GM18951 (cell line): ENCODE data around the gene KYNU.

ENCODE experiments used
- POLR2A ChIP-seq: IDR thresholded peaks from 4 replicates; pipeline ENCODE4 v1.6.1; 2011; ENCODE audit warnings: mild to moderate bottlenecking; ENCODE audit not compliant: insufficient read length, insufficient read depth; ENCODE audit errors: extremely low read depth
- in situ Hi-C: fragments of 300-500 bp; cut with MboI; formaldehyde crosslinking; loops from one replicate; pipeline ENCODE4 v1.12.0; 2022; ENCODE audit warnings: low sequenced_read_pairs, mixed read lengths, inconsistent platforms; ENCODE audit not compliant: unreplicated experiment

KYNU gene

DNA sequence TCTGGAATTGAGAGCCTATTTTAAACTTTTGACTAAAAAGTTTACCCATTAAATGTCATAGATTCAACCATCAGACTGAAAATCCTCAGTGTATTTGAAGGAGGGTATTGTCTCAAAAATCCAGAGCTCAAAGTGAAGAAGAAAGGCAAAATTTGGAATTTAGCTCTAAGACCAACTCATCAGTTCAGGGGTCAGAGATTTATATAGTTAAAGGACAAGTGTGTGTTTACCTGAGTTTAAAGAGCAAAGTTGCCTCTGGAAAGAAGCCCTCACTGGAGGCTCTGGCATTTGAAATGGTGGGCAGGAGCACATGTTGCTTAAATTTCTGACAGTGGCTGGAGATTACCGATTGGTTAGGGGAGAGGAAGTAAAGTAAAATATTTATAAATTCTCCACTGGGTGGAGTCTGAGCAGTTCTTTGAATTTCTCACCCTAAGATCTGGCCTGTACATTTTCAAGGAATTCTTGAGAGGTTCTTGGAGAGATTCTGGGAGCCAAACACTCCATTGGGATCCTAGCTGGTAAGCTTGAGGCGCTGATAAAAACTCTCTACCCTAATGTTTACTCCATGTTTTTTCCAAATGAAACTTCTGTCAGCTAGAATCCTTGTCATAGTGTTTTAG is at the start of gene KYNU:
Gene KYNU (plus strand): TSS at position 449 of the 623 bp plus-strand sequence. CDS start 7,704 bp downstream, outside the sequence.
- in situ Hi-C loops = no loop called here

DNA sequence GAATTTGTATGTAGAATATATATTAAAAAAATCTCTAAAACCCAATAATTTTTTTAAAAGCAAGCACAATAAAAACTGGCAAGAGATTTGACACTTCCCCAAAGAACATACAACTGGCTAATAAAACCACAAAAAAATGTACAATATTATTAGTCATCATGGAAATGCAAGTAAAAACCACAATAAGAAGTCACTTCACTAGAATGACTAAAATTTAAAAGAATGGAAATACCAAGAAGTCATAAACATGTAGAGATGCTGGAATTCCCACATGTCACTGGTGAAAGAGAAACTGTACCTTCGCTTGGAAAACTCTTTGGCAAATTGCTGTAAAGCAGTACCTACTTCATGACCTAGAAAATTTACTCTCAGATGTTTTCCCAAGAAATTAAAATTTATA is 43.4 kb upstream of the KYNU start:
- TF ChIP-seq POLR2A = no peak
- in situ Hi-C loops = no loop called here

More for the DNA sequence above, at the start of gene KYNU:
- peak; percentile 36 for TF ChIP-seq POLR2A

DNA sequence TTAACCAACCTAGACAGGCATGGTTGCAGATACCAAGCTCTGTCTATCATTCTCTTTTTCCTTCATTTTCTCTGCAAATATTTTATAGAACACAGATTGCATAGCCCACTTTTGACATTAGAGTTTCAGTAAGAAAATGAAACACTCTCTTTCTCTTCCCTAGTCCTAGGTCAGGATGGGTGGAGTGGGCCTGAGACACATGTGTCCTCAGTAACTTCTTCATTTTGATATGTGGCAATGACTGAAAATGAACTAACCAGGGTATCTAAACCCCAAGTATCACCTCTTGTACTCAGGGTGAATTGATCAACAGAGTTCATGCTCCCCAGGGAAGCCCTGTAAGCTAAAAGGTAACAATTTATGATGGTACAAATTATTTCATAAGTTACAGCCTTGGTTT is 37.0 kb upstream of the KYNU start:
- no peak for TF ChIP-seq POLR2A
- in situ Hi-C loops = no loop called here

DNA sequence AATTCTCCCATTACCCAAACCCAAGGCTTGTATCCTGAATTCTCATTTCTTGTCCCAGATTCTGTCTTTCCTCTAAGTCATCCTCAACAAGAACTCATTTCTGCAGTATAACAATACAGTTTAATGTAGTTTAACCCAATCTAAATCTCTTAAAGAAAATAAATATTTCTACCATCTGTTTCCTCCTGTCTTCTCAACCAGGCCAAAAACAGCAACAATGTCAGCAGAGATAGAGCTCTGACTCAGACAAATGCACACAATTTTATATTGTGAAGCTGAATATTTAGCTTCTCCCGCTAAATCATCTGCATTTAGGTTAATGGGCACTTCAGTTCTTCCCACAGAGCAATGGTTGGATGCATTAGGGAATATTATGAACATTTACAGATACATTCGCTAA is 35.7 kb upstream of the KYNU start:
- in situ Hi-C loops = no loop called here
- no peak for TF ChIP-seq POLR2A

DNA sequence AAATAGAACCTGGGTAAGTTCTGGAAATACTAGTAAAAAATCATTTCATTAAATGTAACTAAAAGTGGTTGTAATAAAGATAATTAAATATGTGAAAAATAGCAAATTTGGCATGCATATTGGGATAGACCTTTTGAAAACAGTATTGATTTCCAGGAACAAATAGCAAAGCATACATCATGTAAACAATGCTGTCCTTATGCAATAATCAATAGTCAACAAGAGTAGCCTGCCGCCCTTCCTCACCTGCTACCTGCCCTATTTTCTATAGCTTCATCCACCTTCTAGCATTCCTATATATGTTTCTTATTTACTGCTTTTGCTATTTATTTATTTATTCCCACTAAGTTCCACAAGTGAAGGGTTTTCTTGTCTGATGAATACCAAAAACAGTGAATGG is 35.1 kb upstream of the KYNU start:
- in situ Hi-C loops = no loop called here
- no peak for TF ChIP-seq POLR2A

DNA sequence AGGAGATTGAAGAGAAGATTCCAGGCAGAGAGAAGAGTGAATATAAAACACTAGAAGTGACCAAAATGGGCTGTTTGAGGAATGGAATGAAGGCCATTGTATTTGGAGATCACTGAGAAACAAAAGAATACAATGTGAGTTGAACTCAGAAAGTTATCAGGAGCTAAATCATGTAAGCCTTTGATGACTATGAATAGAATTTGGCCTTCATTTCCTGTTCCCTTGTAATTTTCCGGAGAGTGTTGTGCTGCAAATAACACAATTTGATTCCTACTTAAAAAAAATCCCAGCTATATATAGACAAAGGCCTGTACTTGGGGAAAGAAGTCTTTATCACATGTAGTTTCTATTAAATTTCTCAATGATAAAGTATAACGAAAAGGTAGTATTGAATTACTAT is 33.7 kb upstream of the KYNU start:
- TF ChIP-seq POLR2A = no peak
- in situ Hi-C loops = no loop called here

DNA sequence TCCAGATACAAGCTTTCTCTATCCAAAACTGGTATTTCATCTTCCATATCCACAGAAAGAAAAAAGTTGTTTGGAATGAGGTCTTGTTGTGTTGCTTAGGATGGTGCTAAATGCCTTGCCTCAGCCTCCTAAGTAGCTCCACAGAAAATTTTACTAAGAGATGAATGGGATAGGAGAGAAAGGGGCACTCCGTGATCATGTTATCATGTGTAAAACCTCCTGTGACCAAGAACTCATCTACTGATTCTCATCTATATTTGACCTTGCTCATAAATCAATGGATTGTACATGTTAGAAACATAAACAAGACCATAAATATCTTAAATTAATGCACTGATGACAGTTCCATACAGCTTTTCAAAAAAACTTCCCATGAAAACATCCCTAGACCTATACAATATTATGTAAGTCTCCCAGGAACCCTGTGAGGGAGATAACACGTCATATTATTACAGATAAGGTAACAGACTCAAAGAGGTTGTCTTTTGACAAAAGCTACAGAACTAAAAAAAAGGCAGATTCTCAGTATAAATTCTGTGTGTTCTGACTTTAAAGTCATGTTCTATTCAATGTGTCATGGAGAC is 29.3 kb upstream of the KYNU start:
- in situ Hi-C loops = no loop called here
- no peak for TF ChIP-seq POLR2A

DNA sequence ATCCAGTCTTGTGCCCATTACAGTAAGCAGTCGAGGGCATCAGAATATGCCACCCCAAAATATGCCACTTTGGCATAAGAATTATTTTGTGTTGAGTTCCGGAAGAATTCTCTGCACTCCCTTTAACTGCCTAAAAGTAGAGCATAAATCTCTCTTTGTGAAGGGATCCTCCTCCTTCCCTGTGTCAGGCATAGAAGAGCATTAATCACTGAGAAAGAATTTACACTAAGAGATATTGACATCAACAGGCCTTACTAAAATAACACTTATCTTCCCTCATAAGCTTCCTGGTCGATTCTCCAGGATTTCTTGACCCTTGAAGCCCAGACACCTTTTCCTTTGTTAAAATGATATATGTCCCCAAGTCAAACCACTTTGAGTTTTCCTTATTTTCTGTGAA is 27.6 kb upstream of the KYNU start:
- in situ Hi-C loops = no loop called here
- TF ChIP-seq POLR2A = no peak

DNA sequence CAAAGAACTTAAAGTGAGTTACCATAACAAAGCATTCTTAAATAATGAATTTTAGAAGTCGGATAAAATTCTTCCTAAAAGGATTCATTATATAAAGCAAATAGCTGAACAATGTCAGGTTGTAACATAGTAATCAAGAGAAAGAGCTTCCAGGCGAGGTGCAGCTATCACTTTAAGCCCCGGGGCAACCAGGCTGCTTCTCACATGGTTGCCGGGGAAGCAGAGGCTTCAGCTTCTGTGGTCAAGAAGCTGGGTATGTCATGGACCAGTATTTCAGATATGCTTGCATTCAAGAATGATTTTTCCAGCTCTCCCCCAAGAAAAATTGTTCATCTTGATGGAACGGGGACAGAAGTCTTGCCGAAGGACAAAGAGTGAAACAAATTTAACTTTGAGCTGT is 23.6 kb upstream of the KYNU start:
- in situ Hi-C loops = no loop called here

DNA sequence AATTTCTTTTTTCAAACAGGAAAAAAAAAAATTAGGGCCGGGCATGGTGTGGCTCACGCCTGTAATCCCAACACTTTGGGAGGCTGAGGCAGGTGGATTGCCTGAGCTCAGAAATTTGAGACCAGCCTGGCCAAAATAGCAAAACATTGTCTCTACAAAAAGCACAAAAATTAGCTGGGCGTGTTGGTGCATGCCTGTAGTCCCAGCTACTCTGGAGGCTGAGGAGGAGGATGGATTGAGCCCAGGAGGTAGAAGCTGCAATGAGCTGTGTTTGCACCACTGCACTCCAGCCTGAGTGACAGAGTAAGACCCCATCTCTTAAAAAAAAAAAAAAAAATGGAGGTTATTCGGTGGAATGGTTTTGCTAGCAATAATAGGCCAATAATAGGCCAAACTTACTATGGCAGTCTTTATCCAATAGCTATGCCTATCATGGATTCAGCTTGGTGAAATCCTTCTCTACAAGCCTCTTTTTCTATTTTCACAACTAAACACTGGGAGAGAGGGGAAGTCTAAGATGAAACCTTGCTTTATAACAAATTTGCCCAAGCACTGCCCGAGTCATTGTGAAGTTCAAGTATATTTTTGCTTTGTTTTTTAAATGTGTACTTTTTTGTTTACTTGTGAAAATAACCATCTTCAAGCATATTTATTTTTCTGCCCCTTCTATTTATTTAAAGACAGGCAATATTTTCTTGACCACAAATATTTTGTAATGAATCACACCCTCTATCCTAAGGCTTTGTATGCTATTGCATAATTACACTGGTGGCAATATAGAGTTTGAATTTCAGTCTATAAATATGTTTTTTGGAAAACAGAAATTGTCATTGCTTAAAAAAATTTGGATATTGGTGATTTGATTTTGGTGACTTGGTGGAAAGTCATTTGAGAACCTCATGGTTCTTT is 20.0 kb upstream of the KYNU start:
- no peak for TF ChIP-seq POLR2A
- in situ Hi-C loops = no loop called here

More for the DNA sequence above, 23.6 kb upstream of the KYNU start:
- TF ChIP-seq POLR2A = no peak

DNA sequence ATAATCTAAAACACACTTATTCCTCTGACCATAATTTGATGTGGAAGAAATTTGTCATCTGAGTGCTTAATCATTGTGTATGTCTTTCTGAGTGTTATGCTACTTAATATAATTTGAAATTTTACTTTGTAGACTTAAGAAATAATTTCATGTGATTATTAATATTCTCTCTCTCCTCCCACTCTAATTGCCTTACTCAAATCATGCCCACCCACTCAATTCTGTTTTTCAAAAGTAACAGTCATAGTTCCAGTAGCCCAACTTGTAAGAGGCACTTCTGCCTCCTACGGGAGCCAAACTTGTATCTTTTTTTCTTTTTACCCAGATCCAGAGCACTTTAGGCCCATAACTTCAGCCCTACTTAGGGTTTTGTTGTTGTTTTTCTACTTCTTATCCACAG is 18.5 kb upstream of the KYNU start:
- no peak for TF ChIP-seq POLR2A
- in situ Hi-C loops = no loop called here

DNA sequence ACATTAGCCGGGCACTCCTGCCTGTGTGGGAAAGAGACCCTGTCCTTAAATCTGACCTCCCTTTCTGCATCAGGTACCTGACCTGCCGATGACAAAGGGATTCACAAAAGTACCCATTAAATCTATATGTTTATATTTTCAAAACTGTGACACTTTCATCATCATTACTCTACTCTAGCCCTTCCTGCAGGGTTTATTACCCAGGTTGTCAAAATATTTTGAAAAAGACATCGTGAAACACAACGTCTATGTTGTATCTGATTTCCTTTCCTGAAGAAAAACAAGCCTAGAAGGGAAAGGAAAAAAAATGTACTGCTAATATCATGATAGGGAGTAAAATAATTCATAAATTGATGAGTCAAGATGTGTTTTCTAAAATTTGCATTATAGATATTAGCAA is 15.2 kb upstream of the KYNU start:
- in situ Hi-C loops = no loop called here
- no peak for TF ChIP-seq POLR2A

DNA sequence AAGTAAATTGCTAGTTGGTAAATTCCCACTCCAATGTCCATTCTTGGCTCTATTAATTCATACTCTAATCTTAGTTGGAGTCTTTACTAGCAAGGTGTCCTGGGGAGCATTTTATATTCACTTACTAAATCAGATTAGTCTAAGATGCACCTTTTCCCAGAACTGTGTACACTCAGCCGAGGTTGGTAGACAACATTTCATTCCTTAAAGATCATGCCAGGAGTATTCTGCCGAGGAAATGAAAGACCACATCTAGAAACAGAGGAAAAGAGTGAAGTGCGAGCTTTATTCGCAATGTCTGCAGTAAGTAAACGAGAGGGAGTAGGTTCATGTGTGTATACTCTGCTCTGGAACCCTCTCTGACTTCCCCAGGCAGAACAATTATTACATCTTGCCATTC is 14.6 kb upstream of the KYNU start:
- in situ Hi-C loops = no loop called here
- TF ChIP-seq POLR2A = no peak
